Breast epithelium (tissue), 4 donors: ENCODE measurements around the gene UST. TPM values are rescaled to one million over a fixed set of nuclear protein-coding genes. Genes with fewer than 3 reads are reported as not detected.
"Not testable (repeated sequence)": the region's sequence is repeated elsewhere in the genome, so short reads cannot be mapped to it uniquely, and the experiment has no call there.

Source experiments
- DNase-seq, 2 donors: peaks; one replicate each; pipeline ENCODE4 v3.0.0-alpha.2; 2019; ENCODE audit warnings: low spot score in 2 of 2
- H3K27ac ChIP-seq, 2 donors: fragments of 200-600 bp; sonication (generic) in 1 of 2; one replicate each; pipeline ENCODE4 v1.5.1; 2016 to 2019; ENCODE audit warnings: mild to moderate bottlenecking in 1 of 2
- H3K27me3 ChIP-seq, 2 donors: fragments of 200-600 bp; sonication (generic) in 1 of 2; one replicate each; pipeline versions ENCODE4 v1.5.1 to v1.6.0; 2017 to 2019; ENCODE audit warnings: control low read depth in 1 of 2, mild to moderate bottlenecking in 1 of 2
- H3K36me3 ChIP-seq: fragments of 200-600 bp; one replicate; pipeline ENCODE4 v1.5.1; 2019
- H3K4me1 ChIP-seq, 2 donors: fragments of 200-600 bp; sonication (generic); one replicate each; pipeline ENCODE4 v1.5.1; 2016 to 2019; ENCODE audit warnings: control low read depth in 1 of 2
- H3K4me3 ChIP-seq, 3 donors: fragments of 200-600 bp; sonication (generic); 1 replicate in 2 of 3; 2 replicates in 1 of 3; pipeline ENCODE4 v1.5.1; 2016 to 2019; ENCODE audit warnings: mild to moderate bottlenecking in 3 of 3, moderate library complexity in 2 of 3
- H3K9me3 ChIP-seq, 2 donors: fragments of 200-600 bp; sonication (generic) in 1 of 2; one replicate each; pipeline ENCODE4 v1.5.1; 2016 to 2019; ENCODE audit warnings: control low read depth in 1 of 2
- POLR2A ChIP-seq: fragments of 450-650 bp; IDR thresholded peaks from one replicate; pipeline ENCODE4 v1.6.1; 2016; ENCODE audit warnings: antibody characterized with exemption, mild to moderate bottlenecking, moderate library complexity
- POLR2AphosphoS5 ChIP-seq, 3 donors: sonication (generic); formaldehyde crosslinking; IDR thresholded peaks; one replicate each; pipeline ENCODE4 v1.6.1; 2017; ENCODE audit warnings: antibody characterized with exemption in 3 of 3
- intact Hi-C: fragments of 100-400 bp; cut with DNase I; formaldehyde crosslinking; loops from one replicate; pipeline ENCODE4 v1.15.1; 2023; ENCODE audit warnings: low total_unique reads
- total RNA-seq, 3 donors: library from RNA; depleted of rRNA; stranded (reverse); fragments of >200 nt; gene quantifications; one replicate each; pipeline ENCODE4 v1.1.0, GENCODE V29; 2016
- TF ChIP-seq, protein P1 (sequence below), 3 donors: fragments of 450-650 bp; IDR thresholded peaks; one replicate each; pipeline ENCODE4 v1.5.1; 2016 to 2017; ENCODE audit warnings: antibody characterized with exemption in 3 of 3, mild to moderate bottlenecking in 3 of 3, moderate library complexity in 3 of 3

UST gene
- total RNA-seq, 3 donors from 2014 or later, result 10.5 to 28.8 (median 13.2) TPM

- Histone ChIP-seq H3K27ac (peak overlapping the region; percentile 46 to 50), H3K9me3 (peaks cover 4 to 10% of the 10 kb centered on the region in 2 donors), H3K4me3 (no peak overlapping the region), H3K27me3 (no peaks in the 10 kb centered on the region), H3K4me1 (peaks cover 0 to 8% of the 10 kb centered on the region in 2 donors), H3K36me3 (no peaks in the 10 kb centered on the region)
- TF ChIP-seq POLR2AphosphoS5 (IDR thresholded peaks at IDR 0.05) (no peak), POLR2A (no peak)
- TF ChIP-seq, protein P1, sequence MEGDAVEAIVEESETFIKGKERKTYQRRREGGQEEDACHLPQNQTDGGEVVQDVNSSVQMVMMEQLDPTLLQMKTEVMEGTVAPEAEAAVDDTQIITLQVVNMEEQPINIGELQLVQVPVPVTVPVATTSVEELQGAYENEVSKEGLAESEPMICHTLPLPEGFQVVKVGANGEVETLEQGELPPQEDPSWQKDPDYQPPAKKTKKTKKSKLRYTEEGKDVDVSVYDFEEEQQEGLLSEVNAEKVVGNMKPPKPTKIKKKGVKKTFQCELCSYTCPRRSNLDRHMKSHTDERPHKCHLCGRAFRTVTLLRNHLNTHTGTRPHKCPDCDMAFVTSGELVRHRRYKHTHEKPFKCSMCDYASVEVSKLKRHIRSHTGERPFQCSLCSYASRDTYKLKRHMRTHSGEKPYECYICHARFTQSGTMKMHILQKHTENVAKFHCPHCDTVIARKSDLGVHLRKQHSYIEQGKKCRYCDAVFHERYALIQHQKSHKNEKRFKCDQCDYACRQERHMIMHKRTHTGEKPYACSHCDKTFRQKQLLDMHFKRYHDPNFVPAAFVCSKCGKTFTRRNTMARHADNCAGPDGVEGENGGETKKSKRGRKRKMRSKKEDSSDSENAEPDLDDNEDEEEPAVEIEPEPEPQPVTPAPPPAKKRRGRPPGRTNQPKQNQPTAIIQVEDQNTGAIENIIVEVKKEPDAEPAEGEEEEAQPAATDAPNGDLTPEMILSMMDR (IDR thresholded peaks at IDR 0.05), result no peak
- DNase-seq, result peak; percentile 44 to 56
- intact Hi-C loops, result no loop called here
Measured at GRCh38 chr6:148999929-149000468, 253.2 kb downstream of the UST start.

- intact Hi-C loops, result no loop called here
- H3K4me1 ChIP-seq, result peaks cover 0 to 8% of the 10 kb centered on the region in 2 donors
- H3K27me3 ChIP-seq, result no peaks in the 10 kb centered on the region
- H3K4me3 ChIP-seq, result no peak overlapping the region
- DNase-seq, result no peak
- TF ChIP-seq, protein P1 (IDR thresholded peaks at IDR 0.05), result no peak
- TF ChIP-seq POLR2A (no peak), POLR2AphosphoS5 (IDR thresholded peaks at IDR 0.05) (no peak)
- no peak overlapping the region for H3K27ac ChIP-seq
- peaks cover 4 to 10% of the 10 kb centered on the region in 2 donors for H3K9me3 ChIP-seq
- H3K36me3 ChIP-seq, result no peaks in the 10 kb centered on the region
Measured at GRCh38 chr6:149001422-149001821, 254.6 kb downstream of the UST start.

DNA sequence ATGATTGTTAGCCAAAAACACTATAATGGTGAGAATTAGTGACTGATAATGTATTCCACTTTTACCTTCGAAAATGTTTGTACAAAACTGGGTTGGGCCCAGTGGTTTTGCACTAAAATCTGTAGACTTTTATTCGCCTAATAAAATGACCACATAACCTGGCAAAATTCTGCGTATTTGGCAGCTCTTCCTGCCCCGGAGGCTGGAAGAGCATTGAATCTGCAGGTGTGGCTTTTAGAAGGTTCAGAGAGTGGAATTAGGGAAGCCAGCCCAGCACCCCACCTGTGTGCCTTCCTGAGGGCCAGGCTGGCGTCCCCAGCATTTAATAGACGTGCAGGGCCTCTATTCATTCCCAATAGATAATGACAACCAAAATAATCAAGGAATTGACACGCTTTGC lies 256.7 kb downstream of the UST start:
- Histone ChIP-seq H3K4me3 (no peak overlapping the region), H3K9me3 (peaks cover 4 to 10% of the 10 kb centered on the region in 2 donors), H3K4me1 (no peaks in the 10 kb centered on the region), H3K36me3 (no peaks in the 10 kb centered on the region), H3K27me3 (no peaks in the 10 kb centered on the region), H3K27ac (peak overlapping the region in 1 of 2 donors; percentile 23)
- intact Hi-C loops, result no loop called here
- DNase-seq, result peak in 1 of 2 donors; percentile 40
- TF ChIP-seq POLR2AphosphoS5 (IDR thresholded peaks at IDR 0.05) (no peak), POLR2A (no peak)
- TF ChIP-seq, protein P1 (IDR thresholded peaks at IDR 0.05), result no peak

DNA sequence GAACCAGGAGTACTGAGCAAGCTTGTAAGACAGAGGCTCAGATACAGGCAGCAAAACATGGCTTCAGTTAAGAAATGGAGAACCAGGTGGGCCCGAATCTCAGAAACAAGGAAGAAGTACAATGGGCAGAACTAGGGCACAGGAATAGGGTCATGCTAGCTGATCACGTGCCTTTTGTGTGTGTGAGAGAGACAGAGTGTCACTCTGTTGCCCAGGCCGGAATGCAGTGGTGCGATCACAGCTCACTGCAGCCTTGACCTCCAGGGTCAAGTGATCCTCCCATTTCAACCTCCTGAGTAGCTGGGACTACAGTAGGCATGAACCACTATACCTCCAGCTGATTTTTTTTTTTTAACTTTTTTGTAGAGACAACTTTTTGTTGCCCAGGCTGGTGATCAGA lies 257.8 kb downstream of the UST start:
- intact Hi-C loops, result no loop called here
- no peak overlapping the region for H3K4me3 ChIP-seq
- TF ChIP-seq POLR2A (no peak), POLR2AphosphoS5 (IDR thresholded peaks at IDR 0.05) (no peak)
- TF ChIP-seq, protein P1 (IDR thresholded peaks at IDR 0.05), result no peak
- no peaks in the 10 kb centered on the region for H3K4me1 ChIP-seq
- H3K36me3 ChIP-seq, result no peaks in the 10 kb centered on the region
- DNase-seq, result no peak
- H3K27me3 ChIP-seq, result no peaks in the 10 kb centered on the region
- H3K27ac ChIP-seq, result no peak overlapping the region
- H3K9me3 ChIP-seq, result peaks cover 4 to 10% of the 10 kb centered on the region in 2 donors

GRCh38 chr6:149006236-149006635 lies 259.4 kb downstream of the UST start:
- H3K36me3 ChIP-seq, H3K4me3 ChIP-seq, H3K9me3 ChIP-seq, DNase-seq, intact Hi-C loops, H3K27ac ChIP-seq, H3K4me1 ChIP-seq, H3K27me3 ChIP-seq: not testable (repeated sequence)
